GM19467 (cell line): ENCODE data around the gene DCANP1.
"Not testable (repeated sequence)": the region's sequence is repeated elsewhere in the genome, so short reads cannot be mapped to it uniquely, and the experiment has no call there.

ENCODE experiments used
- ATAC-seq: cut with Tn5 transposase; IDR thresholded peaks from one replicate; pipeline ENCODE4 v1.9.1; 2021; ENCODE audit warnings: mild to moderate bottlenecking, moderate library complexity; ENCODE audit not compliant: unreplicated experiment

DCANP1 gene, protein sequence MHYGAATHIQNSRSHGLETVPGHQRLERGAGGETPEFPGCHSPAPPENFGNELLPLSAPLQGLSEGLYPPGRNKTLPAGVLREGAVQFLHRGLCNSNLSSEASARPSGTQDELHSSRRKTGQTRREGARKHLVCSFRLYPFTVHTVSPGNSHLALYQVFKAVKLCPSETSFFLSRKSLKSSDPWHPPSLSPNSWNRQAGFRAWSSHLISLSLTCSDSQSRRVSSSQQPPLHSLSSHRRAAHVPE

DNA sequence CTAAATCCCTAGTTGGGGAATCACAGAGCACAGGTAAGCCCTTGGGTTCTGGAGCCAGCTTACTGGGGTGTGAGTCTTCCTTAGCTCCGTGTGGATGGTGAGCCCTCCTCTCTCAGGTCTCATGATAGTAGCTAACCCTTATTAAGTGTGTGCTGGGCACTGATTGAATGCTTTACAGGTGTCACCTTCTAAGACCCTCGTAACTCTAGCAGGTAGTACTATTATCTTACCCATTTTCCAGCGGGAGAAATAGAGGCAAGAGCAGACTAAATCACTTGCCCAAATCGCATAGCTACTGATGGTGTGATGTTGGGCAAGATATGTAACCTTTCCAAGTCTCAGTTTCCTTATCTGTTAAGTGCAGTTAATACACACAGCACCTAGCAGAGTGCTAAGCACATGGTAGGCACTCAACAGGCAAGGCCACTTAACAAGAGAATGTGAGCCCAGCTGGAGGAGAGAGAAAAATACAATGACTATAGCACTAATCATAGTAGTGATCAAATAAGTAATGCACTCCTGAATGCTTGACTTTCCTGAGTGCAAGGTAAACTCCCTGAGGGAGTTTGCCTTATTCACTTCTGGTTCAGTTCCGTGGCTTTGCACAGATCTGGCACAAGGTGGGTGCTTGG lies at the start of gene DCANP1:
TSS of gene DCANP1 (minus strand) at position 51 of the 632 bp plus-strand sequence. CDS start 240 bp downstream, outside the sequence.
- no peak for ATAC-seq

DNA sequence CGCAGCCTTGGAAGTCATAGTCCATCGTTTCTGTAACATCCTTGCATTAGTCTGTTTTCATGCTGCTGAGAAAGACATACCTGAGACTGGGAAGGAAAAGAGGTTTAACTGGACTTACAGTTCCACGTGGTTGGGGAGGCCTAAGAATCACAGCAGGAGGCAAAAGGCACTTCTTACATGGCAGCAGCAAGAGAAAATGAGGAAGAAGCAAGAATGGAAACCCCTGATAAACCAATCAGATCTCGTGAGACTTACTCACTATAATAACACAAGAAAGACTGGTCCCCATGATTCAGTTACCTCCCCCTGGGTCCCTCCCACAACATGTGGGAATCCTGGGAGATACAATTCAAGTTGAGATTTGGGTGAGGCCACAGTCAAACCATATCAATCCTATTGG lies 48.4 kb upstream of the DCANP1 start:
- not testable (repeated sequence) for ATAC-seq

DNA sequence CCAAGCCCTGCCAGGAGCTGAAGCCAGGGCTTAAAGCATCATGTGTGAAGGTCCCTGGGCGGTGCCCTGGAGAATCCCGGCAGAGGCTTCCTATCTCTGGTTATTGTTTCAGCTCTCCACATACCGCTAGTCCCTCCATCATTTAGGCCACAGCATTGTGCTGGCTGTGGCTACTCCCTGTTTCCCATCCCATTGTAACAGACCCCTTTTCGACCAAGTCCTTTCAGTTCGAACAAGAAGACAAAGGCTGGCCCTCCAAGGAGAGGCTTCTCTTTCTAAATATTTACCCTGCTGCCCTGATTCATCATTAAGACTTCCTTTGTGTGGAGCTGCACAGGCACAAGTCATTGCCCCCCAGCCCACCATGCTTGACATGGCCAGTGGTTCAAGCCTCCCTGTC lies 47.0 kb upstream of the DCANP1 start:
- ATAC-seq: no peak

DNA sequence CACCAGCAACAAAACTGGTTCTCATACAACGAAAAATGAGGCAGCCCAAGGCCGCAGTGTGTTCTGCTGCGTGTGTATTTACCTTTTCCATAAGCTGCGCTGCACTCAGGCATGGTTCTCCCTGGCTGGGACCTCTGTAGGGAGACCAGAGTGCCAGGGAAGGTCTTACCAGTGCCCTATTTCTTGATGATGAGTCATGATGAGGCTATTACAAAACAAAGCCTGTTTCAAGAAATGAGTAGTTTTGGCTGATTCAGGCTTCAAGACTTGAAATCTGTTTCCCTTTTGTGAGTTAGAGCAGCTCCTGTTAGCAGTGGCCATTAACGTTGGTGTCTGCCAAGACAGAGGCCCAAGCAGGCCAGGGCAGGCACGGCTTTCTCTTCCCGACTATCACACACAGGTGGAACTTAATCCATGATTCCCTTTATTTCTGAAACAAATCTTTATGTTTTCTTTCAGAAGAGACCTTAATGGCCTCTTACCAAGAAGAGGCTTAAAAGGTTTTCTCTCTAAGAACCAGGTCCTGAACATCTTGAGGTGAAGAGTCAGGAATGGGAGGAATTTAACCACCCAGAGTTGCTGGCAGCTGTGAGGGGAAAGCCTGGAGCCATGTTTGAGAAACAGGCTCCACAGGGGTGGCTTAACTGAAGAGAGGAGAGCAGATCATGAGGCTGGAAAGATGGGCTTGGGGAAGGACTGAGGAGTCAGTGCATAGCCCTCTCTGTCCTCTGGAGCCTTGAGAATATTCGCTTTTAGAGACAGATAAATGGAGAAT lies 46.4 kb upstream of the DCANP1 start:
- ATAC-seq: no peak

DNA sequence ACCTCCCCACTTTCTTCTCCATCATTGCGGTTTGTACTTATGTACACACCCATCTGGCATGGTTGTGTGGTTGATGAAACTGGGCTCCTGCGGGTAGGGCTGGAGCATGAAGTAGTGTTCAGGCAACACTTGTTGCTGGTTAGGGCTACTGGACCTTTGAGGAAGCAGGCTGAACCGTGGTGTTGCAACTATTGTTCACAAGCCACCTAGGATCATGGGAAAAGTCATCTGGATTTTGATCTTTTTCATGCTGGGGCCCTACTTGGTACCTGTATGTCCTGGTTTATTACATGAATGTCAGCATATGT lies 45.1 kb upstream of the DCANP1 start:
- no peak for ATAC-seq

DNA sequence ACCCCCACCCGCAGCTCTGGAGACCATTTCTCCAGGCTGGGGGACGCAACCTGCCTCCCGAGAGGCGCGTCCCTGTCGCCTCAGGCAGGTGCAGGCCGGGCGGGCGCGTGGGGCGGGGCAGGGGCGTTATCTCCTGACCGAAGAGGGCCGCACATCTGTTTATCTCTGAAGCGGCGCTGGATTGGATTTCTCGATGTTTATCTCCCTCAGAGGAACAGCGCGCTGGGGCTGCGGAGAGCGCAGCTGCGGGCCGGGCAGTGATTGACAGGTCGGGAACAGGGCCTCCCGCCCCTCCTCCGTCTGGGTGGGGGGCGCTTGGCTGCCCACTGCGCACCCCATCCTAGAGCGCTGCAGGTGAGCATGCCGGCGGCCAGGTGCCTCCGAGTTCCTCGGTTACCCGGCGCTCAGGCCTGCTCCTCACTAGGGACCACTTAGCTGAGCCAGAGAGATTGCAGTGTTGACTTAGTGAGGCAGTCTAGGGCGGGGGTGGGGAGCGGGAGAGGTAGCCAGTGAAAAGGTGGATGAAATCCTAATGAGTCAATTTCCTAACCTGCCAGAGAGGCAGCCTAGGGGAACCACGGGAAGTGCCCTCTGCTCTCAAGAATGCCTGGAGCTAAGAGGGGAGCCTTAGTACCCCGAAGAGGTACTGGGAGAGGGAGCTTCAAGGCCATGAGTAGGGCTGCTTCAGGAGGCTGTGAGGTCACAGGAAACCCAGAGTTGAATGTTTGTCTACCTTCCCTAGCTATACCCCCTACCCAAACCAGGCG lies 44.6 kb upstream of the DCANP1 start:
- ATAC-seq: no peak

DNA sequence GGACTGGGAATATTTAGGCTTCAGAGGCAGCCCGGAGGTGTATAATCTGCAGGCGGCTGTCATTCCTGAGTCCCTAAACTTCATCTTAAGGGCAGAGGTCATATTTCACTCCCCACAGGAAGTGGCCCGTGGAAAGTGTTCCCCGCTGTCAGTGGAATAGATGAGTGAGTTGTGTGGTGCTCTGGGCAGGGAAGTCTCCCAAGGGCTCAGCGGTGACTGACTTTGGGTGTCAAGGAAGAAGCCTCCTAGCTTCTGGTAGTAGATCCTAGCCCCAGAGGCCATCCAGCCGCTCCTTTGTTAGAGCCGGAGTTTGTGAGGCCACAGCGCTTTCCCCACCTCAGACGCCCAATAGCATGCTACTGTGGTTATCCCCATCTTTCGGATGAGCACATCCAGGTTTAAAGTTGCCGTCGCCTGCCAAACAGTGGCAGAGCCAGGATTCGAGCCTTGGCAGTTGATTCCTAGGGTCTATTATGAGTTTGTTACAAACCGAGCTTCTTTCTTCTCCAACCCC lies 43.9 kb upstream of the DCANP1 start:
- ATAC-seq: no peak

DNA sequence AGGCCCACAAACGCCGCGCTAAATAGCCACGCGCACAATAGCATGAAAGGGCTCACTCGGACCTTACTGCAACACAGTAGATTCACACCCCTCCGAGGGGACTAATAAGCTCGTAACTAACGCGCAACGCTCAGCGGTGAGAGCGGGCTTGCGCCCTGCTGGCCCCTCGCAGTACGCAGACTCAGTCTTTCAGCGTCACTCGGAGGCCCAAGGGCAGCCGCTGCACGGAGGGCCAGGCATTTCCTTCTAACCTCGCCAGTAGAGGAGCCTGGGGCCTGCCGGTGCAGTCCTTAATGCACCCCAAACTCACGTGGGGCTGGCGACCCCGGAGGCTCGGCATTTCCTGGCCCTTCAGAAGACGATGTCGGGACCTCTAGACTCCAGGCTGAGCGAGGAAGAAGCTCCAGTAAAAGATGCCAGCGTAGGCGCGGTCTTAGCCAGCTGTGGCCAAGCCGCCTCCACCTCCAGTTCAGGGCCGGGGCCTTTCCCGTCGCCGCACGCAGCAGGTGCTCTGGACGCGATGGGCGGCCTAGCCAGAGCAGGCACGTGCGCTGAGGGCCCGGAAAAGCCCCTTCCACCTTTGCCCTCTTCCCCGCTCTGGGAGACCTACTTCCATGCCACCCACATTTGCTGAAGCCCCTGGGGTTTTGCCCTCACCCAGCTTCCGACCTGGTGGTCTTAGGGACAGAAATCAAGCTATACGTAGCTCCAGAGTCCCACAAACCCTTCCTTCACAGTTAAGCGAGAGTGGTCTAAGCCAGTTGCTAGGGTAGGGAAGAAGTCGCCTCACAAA lies 43.3 kb upstream of the DCANP1 start:
- no peak for ATAC-seq

DNA sequence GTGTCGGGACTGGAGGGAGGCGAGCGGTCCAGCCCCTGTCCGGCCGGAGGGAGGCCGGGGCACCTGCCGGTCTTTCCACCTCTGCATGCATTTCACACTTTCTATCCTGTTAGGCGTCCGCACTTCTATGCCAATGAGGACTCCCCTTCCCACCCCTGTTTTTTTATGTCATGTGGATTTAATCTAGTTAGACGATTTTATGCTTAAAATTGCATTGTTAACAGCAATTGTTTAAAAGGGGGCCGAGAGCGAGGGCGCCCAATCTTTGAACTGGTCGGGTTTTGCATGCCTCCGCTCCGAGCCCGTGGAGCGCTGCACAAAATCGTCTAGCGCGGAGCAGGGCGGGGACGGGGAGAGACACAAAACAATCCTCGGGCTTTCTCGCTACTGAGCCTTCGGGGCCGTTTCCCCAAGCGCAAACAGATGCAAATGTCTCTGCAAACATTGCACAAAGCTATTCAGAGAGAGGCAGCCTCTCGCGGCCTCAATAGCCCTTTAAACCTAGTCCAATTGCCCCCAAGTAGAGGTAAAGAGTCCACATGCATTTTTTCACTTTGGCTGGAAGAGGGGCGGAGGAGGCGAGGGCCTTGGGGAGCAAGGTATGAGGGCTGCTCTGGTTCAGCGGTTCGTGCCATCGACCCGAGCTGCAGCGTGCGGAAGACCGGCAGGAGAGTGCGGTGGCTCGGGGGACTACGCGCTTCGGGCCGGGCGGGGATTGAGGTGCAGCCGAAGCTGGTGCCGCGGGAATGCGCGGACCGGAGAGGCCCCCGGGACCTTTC lies 42.5 kb upstream of the DCANP1 start:
- ATAC-seq: no peak

DNA sequence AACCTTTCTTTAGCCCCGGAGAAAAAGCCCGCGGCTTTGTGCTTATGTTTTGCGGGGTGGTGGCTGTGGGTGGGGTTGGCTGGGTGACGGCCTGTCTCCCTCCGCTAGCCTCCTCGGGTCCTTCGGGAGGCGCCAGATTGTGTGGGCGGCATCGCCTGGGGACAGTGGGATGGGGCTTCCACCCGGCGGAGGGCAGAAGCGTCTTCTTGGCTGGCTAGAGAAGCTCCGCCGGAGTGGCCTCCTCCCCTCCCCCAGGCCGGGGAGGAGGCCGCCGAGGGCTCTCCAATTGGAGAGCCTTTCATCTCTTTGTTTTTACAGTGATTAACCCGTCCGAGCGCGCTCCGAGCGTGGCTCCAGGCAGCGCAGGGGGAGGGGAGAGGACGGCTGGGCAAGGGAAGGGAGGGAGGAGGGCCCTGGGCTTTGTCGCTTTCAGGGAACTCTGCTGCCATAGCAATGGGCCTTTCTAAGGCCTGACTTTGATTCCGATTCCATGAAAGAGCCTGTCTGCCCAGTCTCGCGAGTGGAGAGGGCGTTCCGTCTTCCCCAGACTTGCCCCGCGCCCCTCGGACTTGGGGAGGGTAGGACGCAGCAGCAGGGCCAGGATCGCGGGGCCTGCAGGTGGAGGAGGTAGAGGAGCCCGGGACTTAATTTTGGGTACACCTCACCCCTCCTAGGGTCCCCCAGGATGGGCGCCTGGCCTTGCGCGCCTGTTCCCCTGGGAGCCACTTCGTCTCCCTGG lies 41.7 kb upstream of the DCANP1 start:
- ATAC-seq: no peak

DNA sequence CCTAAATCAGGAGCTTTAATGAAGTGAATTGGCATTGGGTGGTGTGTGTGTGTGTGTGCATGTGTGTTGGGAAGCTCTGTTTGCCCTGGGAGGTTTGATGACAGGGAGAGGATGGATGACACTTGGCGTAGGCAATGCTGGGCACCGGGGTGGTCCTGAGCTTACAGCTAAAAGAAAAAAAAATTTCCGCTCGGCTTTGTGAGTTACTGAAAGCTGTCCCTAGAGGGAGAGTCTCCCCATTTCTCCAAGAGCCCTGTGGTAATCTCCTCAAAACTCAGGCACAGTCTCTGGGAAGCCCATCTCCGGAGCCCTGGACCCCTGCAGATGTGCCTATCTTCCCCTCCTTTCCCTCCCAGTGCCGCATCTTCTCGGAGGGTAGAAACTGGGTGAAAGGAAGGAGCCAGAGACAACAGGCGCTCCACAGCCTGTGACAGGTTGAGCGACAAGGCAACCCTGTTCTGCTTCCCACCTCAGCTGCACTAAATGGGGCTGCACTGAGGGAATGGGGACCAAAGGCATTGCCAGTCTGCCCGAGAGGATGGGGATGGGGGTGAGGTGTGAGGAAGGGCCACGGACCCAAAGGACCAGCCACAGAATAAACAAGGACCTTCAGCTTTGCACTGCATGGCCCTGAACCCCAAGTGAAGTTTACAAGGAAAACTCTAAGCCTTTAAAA lies 40.8 kb upstream of the DCANP1 start:
- ATAC-seq: no peak

DNA sequence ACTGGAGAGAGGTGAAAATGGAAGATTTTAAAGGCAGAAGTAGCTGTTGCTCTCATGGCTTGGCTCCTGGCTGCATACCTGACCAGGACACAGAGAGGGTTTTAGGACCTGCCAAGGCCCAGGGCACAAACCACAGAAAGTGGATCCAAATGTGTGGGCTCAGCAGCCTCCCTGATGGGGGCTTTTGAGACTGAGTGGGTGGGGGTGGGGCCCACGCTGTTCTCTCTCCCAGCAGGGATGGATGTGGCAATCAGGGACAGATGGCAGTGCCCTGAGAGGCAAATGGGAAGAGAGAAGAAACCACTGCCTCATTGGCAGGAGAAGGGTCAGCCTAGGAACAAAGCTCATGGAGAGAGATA lies 39.9 kb upstream of the DCANP1 start:
- ATAC-seq: no peak

DNA sequence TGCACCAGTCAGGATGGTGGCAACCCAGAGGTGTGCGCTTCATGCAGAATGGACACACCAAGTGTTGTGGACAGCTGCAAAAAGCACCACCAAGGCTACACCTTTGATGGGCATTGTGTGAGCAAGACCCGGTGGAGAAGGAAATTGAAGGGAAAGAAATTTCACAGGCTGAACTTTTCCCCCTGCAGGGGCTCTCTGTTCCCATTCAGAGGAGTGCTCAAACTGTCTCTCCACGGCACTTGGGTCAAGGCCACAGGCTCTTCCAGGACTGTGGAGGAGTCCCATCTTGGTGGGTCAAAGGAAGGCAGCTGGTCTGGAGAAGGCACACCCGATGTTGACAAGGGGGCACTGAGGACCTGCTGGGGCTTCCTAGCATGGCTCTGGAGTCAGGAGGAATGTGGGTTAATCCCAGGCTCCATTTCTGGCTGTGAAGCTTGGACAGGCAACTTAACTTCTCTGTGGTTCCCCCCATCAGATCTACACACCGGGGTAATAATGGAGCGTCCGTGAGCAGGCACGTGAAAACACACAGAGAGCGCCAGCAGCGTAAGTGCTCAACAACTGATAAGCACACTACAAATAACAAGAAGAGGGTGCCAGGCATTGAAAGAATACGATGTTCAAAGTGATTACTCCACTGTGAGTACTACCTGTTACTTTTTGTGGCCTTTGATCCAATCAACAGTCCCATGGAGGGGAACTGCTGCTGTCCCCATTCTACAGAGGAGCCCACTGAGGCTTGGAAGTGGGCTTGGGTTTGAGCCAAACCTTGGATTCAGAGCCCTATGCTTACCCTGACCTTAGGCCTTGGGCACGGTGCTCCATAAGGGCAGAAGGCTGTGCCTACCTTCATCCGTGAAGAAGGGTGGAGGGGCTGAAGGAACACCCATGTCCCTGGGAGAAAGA lies 39.2 kb upstream of the DCANP1 start:
- no peak for ATAC-seq

DNA sequence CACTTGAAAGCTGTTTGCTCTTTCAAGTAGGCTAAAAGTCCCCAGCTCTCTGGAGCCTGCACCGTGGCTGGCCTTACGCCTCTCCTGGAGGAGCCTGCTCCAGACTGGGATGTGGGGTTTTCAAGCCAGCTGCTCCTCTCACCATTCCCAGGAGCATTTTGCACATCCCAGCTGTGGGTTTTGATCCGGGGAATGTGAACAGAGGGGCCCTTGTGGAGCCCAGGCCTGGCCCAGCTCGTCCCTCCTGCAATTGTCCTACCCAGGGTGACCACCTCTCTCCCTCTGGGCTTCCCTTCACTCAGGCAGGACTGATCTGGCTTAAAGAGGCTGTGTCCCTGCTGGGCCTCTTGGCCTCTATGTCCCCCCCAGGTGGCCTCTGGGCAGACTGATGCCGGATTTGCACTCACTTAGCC lies 37.5 kb upstream of the DCANP1 start:
- ATAC-seq: no peak

DNA sequence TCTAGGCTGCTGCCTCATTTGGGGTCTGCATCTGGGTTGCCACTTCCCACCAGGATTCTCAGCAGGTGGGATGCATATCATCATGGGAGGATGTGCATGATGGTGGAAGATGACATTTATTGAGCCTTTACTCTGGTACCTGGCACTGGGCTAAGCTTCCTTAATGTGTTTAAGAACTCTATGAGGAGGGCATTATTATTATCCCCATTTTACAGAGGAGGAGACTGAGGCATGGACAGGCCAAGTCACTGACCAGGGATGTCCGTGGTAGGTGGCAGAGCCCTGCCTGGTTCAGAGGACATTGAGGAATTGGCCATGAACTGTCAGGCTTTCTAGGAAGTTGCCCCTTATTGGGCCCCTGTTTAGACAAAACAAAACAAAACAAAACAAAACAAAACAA lies 36.1 kb upstream of the DCANP1 start:
- ATAC-seq: no peak

DNA sequence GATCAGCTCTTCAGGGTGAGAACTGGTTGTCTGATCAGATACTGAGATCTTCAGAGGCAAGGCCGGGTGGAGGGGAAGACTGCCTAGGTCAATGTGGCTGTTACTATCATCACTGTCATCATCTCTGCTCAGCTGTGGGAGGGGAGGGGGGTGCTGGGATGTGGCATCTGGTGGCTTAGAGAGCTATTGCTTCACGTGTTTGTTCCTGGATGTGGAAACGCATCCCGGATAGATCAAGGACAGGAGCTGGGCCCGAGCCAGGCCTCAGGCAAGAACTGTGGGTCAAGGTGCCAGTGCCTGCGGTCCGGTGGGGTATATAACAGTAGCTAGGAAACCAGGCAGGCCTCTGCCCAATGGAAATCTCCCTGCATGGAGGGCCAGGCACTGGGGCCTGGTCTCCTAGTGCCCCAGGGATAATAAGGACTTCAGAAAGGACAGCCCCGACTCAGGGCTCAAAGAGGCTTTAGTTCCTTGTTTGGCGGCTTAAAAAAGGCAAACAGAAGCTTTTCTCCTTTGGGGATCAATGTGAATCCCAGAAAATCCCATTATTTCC lies 35.3 kb upstream of the DCANP1 start:
- no peak for ATAC-seq

DNA sequence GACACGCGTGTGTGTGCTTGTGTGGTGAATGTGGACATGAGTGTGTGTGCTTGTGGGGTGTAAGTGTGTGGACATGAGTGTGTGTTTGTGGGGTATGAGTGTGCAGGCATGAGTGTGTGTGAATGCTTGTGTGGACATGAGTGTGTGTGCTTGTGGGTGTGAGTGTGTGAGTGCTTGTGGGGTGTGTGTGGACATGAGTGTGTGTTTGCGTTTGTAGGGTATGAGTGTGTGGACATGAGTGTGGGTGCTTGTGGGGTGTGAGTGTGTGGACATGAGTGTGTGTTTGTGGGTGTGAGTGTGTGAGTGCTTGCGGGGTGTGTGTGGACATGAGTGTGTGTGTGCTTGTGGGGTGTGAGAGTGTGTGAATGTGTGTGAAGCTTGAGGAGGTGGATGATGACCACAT lies 34.8 kb upstream of the DCANP1 start:
- no peak for ATAC-seq
